ENCODE results near the gene ZNF282. TPM values are rescaled to one million over a fixed set of nuclear protein-coding genes. Genes with fewer than 3 reads are reported as not detected.

The ZNF282 gene
- total and polyA plus RNA-seq, 9 of the 15 experiments (the other 6 are each of a cell fraction or from before 2014, with no cell fraction given), result 0.76 to 58.6 (median 17.4) TPM

DNA sequence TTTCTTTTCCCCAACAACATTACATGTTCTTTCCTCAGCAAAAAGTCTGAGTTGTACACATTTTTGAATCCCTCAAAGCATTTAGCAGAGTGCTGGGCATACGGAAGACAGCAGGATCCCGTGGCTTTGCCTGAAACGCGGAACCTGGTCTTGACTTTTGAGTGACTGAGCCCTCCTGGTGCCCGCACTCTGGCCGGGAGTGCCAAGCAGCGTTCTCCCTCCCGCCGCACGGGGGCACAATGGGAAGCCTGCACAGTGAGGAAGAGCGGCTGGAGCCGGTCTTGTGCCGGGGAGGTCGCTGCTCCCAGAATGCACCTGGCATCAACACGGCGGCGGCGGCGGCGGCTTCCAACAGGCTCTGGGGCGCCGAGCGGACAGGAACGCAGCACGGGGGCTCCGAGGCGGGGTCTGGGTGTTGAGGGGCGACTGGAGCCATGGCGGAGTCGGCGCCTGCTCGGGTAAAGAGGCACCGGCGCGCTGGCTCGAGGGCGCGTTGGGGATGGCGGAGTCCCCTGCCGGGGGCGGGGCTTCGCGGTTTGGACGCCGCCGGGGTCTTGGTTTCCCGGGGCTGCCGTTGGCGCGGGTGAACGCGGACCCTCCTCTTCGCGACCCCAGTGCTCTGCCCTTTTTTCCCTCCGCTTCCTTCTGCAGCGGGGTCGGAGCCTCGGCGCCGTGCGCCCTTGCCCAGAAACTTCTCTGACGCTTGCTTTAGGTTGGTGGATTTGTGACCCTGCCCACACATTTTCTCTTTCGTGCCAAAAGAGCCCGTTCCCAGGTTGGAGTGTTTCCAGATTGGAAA is 44.2 kb downstream of the ZNF282 start, which contains the start of gene ZNF212 (continued):
- TF ChIP-seq GABPB1 (CRISPR knock-in tag; IDR thresholded peaks at IDR 0.05) (peak; percentile 85), PHF21A (IDR thresholded peaks at IDR 0.05; ENCODE audit: borderline replicate concordance, low read depth) (no peak), HIVEP1 (CRISPR knock-in tag; IDR thresholded peaks at IDR 0.05) (0 out of 2 replicates have a peak, but pooled peaks have one; percentile 77), SIN3A (IDR thresholded peaks at IDR 0.05; ENCODE audit: borderline replicate concordance in 2 of 2, control insufficient read depth in 1 of 2, low read depth in 2 of 2, low read length in 2 of 2) (peak; percentile 51 to 65; a peak in 1 of 4 replicates), ZNF184 (CRISPR knock-in tag; IDR thresholded peaks at IDR 0.05) (no peak), GTF2F1 (IDR thresholded peaks at IDR 0.05; ENCODE audit: low read depth, low read length) (0 out of 2 replicates have a peak, but pooled peaks have one; percentile 52), CREM (IDR thresholded peaks at IDR 0.05; ENCODE audit: low read depth) (peak; percentile 83), SRF (CRISPR knock-in tag; IDR thresholded peaks at IDR 0.05) (peak in 1 of 2 experiments; percentile 74; a peak in 1 of 4 replicates), ZBTB8A (IDR thresholded peaks at IDR 0.05; ENCODE audit: partially characterized antibody) (no peak)
- TF ChIP-seq, protein P1, sequence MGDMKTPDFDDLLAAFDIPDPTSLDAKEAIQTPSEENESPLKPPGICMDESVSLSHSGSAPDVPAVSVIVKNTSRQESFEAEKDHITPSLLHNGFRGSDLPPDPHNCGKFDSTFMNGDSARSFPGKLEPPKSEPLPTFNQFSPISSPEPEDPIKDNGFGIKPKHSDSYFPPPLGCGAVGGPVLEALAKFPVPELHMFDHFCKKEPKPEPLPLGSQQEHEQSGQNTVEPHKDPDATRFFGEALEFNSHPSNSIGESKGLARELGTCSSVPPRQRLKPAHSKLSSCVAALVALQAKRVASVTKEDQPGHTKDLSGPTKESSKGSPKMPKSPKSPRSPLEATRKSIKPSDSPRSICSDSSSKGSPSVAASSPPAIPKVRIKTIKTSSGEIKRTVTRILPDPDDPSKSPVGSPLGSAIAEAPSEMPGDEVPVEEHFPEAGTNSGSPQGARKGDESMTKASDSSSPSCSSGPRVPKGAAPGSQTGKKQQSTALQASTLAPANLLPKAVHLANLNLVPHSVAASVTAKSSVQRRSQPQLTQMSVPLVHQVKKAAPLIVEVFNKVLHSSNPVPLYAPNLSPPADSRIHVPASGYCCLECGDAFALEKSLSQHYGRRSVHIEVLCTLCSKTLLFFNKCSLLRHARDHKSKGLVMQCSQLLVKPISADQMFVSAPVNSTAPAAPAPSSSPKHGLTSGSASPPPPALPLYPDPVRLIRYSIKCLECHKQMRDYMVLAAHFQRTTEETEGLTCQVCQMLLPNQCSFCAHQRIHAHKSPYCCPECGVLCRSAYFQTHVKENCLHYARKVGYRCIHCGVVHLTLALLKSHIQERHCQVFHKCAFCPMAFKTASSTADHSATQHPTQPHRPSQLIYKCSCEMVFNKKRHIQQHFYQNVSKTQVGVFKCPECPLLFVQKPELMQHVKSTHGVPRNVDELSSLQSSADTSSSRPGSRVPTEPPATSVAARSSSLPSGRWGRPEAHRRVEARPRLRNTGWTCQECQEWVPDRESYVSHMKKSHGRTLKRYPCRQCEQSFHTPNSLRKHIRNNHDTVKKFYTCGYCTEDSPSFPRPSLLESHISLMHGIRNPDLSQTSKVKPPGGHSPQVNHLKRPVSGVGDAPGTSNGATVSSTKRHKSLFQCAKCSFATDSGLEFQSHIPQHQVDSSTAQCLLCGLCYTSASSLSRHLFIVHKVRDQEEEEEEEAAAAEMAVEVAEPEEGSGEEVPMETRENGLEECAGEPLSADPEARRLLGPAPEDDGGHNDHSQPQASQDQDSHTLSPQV (IDR thresholded peaks at IDR 0.05), result peak; percentile 59; the same call in 1 of the 2 replicates
- TF ChIP-seq, protein P2, sequence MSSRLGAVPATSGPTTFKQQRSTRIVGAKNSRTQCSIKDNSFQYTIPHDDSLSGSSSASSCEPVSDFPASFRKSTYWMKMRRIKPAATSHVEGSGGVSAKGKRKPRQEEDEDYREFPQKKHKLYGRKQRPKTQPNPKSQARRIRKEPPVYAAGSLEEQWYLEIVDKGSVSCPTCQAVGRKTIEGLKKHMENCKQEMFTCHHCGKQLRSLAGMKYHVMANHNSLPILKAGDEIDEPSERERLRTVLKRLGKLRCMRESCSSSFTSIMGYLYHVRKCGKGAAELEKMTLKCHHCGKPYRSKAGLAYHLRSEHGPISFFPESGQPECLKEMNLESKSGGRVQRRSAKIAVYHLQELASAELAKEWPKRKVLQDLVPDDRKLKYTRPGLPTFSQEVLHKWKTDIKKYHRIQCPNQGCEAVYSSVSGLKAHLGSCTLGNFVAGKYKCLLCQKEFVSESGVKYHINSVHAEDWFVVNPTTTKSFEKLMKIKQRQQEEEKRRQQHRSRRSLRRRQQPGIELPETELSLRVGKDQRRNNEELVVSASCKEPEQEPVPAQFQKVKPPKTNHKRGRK (tag; IDR thresholded peaks at IDR 0.05), result no peak
- TF ChIP-seq, protein P3, sequence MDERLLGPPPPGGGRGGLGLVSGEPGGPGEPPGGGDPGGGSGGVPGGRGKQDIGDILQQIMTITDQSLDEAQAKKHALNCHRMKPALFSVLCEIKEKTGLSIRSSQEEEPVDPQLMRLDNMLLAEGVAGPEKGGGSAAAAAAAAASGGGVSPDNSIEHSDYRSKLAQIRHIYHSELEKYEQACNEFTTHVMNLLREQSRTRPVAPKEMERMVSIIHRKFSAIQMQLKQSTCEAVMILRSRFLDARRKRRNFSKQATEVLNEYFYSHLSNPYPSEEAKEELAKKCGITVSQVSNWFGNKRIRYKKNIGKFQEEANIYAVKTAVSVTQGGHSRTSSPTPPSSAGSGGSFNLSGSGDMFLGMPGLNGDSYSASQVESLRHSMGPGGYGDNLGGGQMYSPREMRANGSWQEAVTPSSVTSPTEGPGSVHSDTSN (CRISPR knock-in tag; IDR thresholded peaks at IDR 0.05; ENCODE audit: low read depth), result peak; percentile 5; the same call in 1 of the 2 replicates
- TF ChIP-seq, protein P3 (tag; conservative IDR thresholded peaks at IDR 0.05; ENCODE audit: low read depth), result no peak
- TF ChIP-seq, protein P4, sequence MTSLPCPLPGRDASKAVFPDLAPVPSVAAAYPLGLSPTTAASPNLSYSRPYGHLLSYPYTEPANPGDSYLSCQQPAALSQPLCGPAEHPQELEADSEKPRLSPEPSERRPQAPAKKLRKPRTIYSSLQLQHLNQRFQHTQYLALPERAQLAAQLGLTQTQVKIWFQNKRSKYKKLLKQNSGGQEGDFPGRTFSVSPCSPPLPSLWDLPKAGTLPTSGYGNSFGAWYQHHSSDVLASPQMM (CRISPR knock-in tag; IDR thresholded peaks at IDR 0.05), result no peak
